HEK293 (cell line): ENCODE results near the gene RPL19.

Experiments
- CTCF ChIA-PET: fragments of 350-600 bp; formaldehyde crosslinking; extraction: SDS; loops from one replicate; lab custom pipeline; 2021; ENCODE audit warnings: antibody characterized with exemption; lab: Yijun Ruan, JAX
- POLR2A ChIA-PET: fragments of 300-600 bp; formaldehyde crosslinking; extraction: SDS; loops from one replicate; lab custom pipeline; 2020; ENCODE audit warnings: antibody characterized with exemption, inconsistent platforms; lab: Yijun Ruan, JAX
- H3K27ac ChIP-seq: fragments of 200-500 bp; sonication (Bioruptor generic); 2 replicates; pipeline ENCODE4 v1.5.1; 2014; ENCODE audit warnings: low read depth, low read length, control low read depth, inconsistent platforms; ENCODE audit errors: extremely low read depth
- H3K36me3 ChIP-seq, 2 experiments: fragments of 200-500 bp in 1 of 2; sonication (Bioruptor generic) in 1 of 2; 1 replicate in 1 of 2; 2 replicates in 1 of 2; pipeline ENCODE4 v1.5.1; 2014 to 2017; ENCODE audit warnings: inconsistent platforms in 2 of 2, low read length in 2 of 2; ENCODE audit not compliant: control insufficient read depth in 2 of 2, insufficient read depth in 1 of 2
- H3K4me1 ChIP-seq: fragments of 200-500 bp; sonication (Bioruptor generic); 2 replicates; pipeline ENCODE4 v1.5.1; 2014; ENCODE audit warnings: mild to moderate bottlenecking, low read length, inconsistent platforms; ENCODE audit not compliant: control insufficient read depth, insufficient read depth
- H3K4me3 ChIP-seq: 2 replicates; pipeline ENCODE4 v1.5.1; 2011; ENCODE audit warnings: low read depth, mild to moderate bottlenecking, control low read depth, low read length, moderate library complexity
- H3K9me3 ChIP-seq: fragments of 200-500 bp; sonication (Bioruptor generic); 2 replicates; pipeline ENCODE4 v1.5.1; 2014; ENCODE audit warnings: low read depth, low read length, inconsistent platforms; ENCODE audit not compliant: control insufficient read depth, insufficient read depth
- HOXC10 ChIP-seq: sonication (generic); formaldehyde crosslinking; IDR thresholded peaks from 2 replicates; pipeline ENCODE4 v1.8.1; 2023; ENCODE audit warnings: mild to moderate bottlenecking, missing genetic modification reagents
- HOXD13 ChIP-seq: sonication (generic); formaldehyde crosslinking; IDR thresholded peaks from 2 replicates; pipeline ENCODE4 v1.8.0; 2022; ENCODE audit warnings: missing genetic modification reagents, borderline replicate concordance
- KLF1 ChIP-seq: fragments of 450-650 bp; formaldehyde crosslinking; IDR thresholded peaks from 2 replicates; pipeline ENCODE4 v1.5.1; 2016; ENCODE audit warnings: missing biosample characterization, missing genetic modification characterization
- KLF10 ChIP-seq: fragments of 450-650 bp; IDR thresholded peaks from 2 replicates; pipeline ENCODE4 v1.5.1; 2018; ENCODE audit warnings: missing biosample characterization, mild to moderate bottlenecking, missing genetic modification characterization
- KLF9 ChIP-seq: fragments of 450-650 bp; formaldehyde crosslinking; IDR thresholded peaks from 2 replicates; pipeline ENCODE4 v1.5.1; 2016; ENCODE audit warnings: missing biosample characterization, missing genetic modification characterization, low read depth
- MYNN ChIP-seq: fragments of 450-650 bp; formaldehyde crosslinking; IDR thresholded peaks from 2 replicates; pipeline ENCODE4 v1.5.1; 2016; ENCODE audit warnings: missing biosample characterization, missing genetic modification characterization, borderline replicate concordance
- OSR2 ChIP-seq: fragments of 450-650 bp; formaldehyde crosslinking; IDR thresholded peaks from 2 replicates; pipeline ENCODE4 v1.5.1; 2016; ENCODE audit warnings: missing biosample characterization, missing genetic modification characterization
- OVOL3 ChIP-seq: fragments of 450-650 bp; formaldehyde crosslinking; IDR thresholded peaks from 2 replicates; pipeline ENCODE4 v1.5.1; 2016; ENCODE audit warnings: missing biosample characterization, missing genetic modification characterization
- SP7 ChIP-seq: fragments of 450-650 bp; formaldehyde crosslinking; IDR thresholded peaks from 2 replicates; pipeline ENCODE4 v1.5.1; 2016; ENCODE audit warnings: missing biosample characterization, missing genetic modification characterization
- ZBTB8A ChIP-seq: fragments of 450-650 bp; formaldehyde crosslinking; IDR thresholded peaks from 2 replicates; pipeline ENCODE4 v1.5.1; 2016; ENCODE audit warnings: missing biosample characterization, missing genetic modification characterization
- ZNF132 ChIP-seq: fragments of 450-650 bp; formaldehyde crosslinking; IDR thresholded peaks from 2 replicates; pipeline ENCODE4 v1.5.1; 2017; ENCODE audit warnings: missing biosample characterization, missing genetic modification characterization, borderline replicate concordance
- ZNF184 ChIP-seq: fragments of 450-650 bp; IDR thresholded peaks from 2 replicates; pipeline ENCODE4 v1.5.1; 2018; ENCODE audit warnings: missing biosample characterization, mild to moderate bottlenecking, missing genetic modification characterization
- ZNF23 ChIP-seq: fragments of 450-650 bp; formaldehyde crosslinking; IDR thresholded peaks from 2 replicates; pipeline ENCODE4 v1.5.1; 2016; ENCODE audit warnings: missing biosample characterization, missing genetic modification characterization, borderline replicate concordance
- ZNF24 ChIP-seq: fragments of 450-650 bp; formaldehyde crosslinking; IDR thresholded peaks from 2 replicates; pipeline ENCODE4 v1.5.1; 2016; ENCODE audit warnings: missing biosample characterization, missing genetic modification characterization
- ZNF311 ChIP-seq: fragments of 450-650 bp; formaldehyde crosslinking; IDR thresholded peaks from 2 replicates; pipeline ENCODE4 v1.5.1; 2017; ENCODE audit warnings: missing biosample characterization, missing genetic modification characterization, borderline replicate concordance
- ZNF335 ChIP-seq: fragments of 450-650 bp; formaldehyde crosslinking; conservative IDR thresholded peaks from 2 replicates; pipeline ENCODE4 v1.5.1; 2016; ENCODE audit warnings: missing biosample characterization, missing genetic modification characterization
- ZNF366 ChIP-seq: fragments of 450-650 bp; formaldehyde crosslinking; conservative IDR thresholded peaks from 2 replicates; pipeline ENCODE4 v1.5.1; 2016; ENCODE audit warnings: missing biosample characterization, missing genetic modification characterization
- TF ChIP-seq, protein P1 (sequence below): fragments of 450-650 bp; formaldehyde crosslinking; IDR thresholded peaks from 2 replicates; pipeline ENCODE4 v1.5.1; 2016; ENCODE audit warnings: missing biosample characterization, missing genetic modification characterization
- TF ChIP-seq, protein P2 (sequence below): fragments of 450-650 bp; formaldehyde crosslinking; IDR thresholded peaks from 2 replicates; pipeline ENCODE4 v1.5.1; 2017; ENCODE audit warnings: missing biosample characterization, missing genetic modification characterization
- TF ChIP-seq, protein P3 (sequence below): fragments of 450-650 bp; formaldehyde crosslinking; IDR thresholded peaks from 2 replicates; pipeline ENCODE4 v1.5.1; 2016; ENCODE audit warnings: missing biosample characterization, missing genetic modification characterization
- TF ChIP-seq, protein P4 (sequence below): fragments of 450-650 bp; formaldehyde crosslinking; IDR thresholded peaks from 2 replicates; pipeline ENCODE4 v1.5.1; 2016; ENCODE audit warnings: missing biosample characterization, missing genetic modification characterization, borderline replicate concordance
- TF ChIP-seq, protein P5 (sequence below): fragments of 450-650 bp; formaldehyde crosslinking; IDR thresholded peaks from 2 replicates; pipeline ENCODE4 v1.5.1; 2016; ENCODE audit warnings: missing biosample characterization, missing genetic modification characterization

RPL19 gene

DNA sequence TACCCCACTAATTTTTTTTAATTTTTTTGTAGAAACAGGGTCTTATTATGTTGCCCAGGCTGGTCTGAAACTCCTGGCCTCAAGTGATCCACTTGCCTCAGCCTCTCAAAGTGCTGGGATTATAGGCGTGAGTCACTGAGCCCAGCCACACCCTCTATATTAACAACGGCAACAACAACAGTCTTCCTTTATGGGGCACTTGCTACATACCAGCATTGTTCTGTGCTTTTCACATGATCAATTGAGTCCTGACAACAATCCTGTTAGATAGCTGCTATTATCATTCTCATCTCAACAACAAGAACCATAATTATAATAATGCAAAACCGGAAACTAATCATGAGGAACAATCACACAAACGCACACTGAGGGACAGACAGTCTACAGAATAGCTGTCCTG, 21.5 kb upstream of the RPL19 start:
- Histone ChIP-seq H3K4me3 (no peak overlapping the region), H3K9me3 (no peaks in the 10 kb centered on the region), H3K4me1 (0 out of 2 replicates have a peak, but pooled peaks cover 7% of the 10 kb centered on the region), H3K36me3 (peaks cover 35 to 55% of the 10 kb centered on the region in 2 experiments), H3K27ac (no peak overlapping the region)
- ChIA-PET CTCF (interaction anchor here (0.5 to 6.8 kb wide), 7 partner anchors 8 to 195 kb away, joined by 3 to 183 read pairs (median 6); partner anchors contain the start of gene ARL5C), POLR2A (interaction anchor here (0.6 kb wide), 2 partner anchors 20 to 66 kb away, joined by 3 to 5 read pairs; no protein-coding TSS in a partner anchor)
- no peak for TF ChIP-seq HOXC10 (CRISPR knock-in tag)
- TF ChIP-seq, protein P1, sequence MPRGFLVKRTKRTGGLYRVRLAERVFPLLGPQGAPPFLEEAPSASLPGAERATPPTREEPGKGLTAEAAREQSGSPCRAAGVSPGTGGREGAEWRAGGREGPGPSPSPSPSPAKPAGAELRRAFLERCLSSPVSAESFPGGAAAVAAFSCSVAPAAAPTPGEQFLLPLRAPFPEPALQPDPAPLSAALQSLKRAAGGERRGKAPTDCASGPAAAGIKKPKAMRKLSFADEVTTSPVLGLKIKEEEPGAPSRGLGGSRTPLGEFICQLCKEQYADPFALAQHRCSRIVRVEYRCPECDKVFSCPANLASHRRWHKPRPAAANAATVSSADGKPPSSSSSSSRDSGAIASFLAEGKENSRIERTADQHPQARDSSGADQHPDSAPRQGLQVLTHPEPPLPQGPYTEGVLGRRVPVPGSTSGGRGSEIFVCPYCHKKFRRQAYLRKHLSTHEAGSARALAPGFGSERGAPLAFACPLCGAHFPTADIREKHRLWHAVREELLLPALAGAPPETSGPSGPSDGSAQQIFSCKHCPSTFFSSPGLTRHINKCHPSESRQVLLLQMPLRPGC (tag by site-specific recombination): 0 out of 2 replicates have a peak, but pooled peaks have one; percentile 54
- TF ChIP-seq ZBTB8A (tag by site-specific recombination): no peak
- TF ChIP-seq ZNF23 (tag by site-specific recombination): no peak
- TF ChIP-seq, protein P2, sequence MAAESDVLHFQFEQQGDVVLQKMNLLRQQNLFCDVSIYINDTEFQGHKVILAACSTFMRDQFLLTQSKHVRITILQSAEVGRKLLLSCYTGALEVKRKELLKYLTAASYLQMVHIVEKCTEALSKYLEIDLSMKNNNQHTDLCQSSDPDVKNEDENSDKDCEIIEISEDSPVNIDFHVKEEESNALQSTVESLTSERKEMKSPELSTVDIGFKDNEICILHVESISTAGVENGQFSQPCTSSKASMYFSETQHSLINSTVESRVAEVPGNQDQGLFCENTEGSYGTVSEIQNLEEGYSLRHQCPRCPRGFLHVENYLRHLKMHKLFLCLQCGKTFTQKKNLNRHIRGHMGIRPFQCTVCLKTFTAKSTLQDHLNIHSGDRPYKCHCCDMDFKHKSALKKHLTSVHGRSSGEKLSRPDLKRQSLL (tag by site-specific recombination): no peak
- no peak for TF ChIP-seq HOXD13 (CRISPR knock-in tag)
- no peak for TF ChIP-seq SP7 (tag by site-specific recombination)
- TF ChIP-seq ZNF184 (tag by site-specific recombination): 0 out of 2 replicates have a peak, but pooled peaks have one; percentile 47
- peak; percentile 78 for TF ChIP-seq KLF10
- peak; percentile 97 for TF ChIP-seq KLF1 (tag by site-specific recombination)
- TF ChIP-seq MYNN (tag by site-specific recombination): no peak
- TF ChIP-seq, protein P3, sequence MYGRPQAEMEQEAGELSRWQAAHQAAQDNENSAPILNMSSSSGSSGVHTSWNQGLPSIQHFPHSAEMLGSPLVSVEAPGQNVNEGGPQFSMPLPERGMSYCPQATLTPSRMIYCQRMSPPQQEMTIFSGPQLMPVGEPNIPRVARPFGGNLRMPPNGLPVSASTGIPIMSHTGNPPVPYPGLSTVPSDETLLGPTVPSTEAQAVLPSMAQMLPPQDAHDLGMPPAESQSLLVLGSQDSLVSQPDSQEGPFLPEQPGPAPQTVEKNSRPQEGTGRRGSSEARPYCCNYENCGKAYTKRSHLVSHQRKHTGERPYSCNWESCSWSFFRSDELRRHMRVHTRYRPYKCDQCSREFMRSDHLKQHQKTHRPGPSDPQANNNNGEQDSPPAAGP (tag by site-specific recombination): peak; percentile 63; the same call in 1 of the 2 replicates
- TF ChIP-seq, protein P4, sequence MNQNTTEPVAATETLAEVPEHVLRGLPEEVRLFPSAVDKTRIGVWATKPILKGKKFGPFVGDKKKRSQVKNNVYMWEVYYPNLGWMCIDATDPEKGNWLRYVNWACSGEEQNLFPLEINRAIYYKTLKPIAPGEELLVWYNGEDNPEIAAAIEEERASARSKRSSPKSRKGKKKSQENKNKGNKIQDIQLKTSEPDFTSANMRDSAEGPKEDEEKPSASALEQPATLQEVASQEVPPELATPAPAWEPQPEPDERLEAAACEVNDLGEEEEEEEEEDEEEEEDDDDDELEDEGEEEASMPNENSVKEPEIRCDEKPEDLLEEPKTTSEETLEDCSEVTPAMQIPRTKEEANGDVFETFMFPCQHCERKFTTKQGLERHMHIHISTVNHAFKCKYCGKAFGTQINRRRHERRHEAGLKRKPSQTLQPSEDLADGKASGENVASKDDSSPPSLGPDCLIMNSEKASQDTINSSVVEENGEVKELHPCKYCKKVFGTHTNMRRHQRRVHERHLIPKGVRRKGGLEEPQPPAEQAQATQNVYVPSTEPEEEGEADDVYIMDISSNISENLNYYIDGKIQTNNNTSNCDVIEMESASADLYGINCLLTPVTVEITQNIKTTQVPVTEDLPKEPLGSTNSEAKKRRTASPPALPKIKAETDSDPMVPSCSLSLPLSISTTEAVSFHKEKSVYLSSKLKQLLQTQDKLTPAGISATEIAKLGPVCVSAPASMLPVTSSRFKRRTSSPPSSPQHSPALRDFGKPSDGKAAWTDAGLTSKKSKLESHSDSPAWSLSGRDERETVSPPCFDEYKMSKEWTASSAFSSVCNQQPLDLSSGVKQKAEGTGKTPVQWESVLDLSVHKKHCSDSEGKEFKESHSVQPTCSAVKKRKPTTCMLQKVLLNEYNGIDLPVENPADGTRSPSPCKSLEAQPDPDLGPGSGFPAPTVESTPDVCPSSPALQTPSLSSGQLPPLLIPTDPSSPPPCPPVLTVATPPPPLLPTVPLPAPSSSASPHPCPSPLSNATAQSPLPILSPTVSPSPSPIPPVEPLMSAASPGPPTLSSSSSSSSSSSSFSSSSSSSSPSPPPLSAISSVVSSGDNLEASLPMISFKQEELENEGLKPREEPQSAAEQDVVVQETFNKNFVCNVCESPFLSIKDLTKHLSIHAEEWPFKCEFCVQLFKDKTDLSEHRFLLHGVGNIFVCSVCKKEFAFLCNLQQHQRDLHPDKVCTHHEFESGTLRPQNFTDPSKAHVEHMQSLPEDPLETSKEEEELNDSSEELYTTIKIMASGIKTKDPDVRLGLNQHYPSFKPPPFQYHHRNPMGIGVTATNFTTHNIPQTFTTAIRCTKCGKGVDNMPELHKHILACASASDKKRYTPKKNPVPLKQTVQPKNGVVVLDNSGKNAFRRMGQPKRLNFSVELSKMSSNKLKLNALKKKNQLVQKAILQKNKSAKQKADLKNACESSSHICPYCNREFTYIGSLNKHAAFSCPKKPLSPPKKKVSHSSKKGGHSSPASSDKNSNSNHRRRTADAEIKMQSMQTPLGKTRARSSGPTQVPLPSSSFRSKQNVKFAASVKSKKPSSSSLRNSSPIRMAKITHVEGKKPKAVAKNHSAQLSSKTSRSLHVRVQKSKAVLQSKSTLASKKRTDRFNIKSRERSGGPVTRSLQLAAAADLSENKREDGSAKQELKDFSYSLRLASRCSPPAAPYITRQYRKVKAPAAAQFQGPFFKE (tag by site-specific recombination): no peak
- peak; percentile 76 for TF ChIP-seq ZNF335
- TF ChIP-seq ZNF24 (tag by site-specific recombination): no peak
- TF ChIP-seq OSR2 (tag by site-specific recombination): no peak
- peak; percentile 82 for TF ChIP-seq KLF9 (tag by site-specific recombination)
- no peak for TF ChIP-seq ZNF132 (tag by site-specific recombination)
- TF ChIP-seq, protein P5, sequence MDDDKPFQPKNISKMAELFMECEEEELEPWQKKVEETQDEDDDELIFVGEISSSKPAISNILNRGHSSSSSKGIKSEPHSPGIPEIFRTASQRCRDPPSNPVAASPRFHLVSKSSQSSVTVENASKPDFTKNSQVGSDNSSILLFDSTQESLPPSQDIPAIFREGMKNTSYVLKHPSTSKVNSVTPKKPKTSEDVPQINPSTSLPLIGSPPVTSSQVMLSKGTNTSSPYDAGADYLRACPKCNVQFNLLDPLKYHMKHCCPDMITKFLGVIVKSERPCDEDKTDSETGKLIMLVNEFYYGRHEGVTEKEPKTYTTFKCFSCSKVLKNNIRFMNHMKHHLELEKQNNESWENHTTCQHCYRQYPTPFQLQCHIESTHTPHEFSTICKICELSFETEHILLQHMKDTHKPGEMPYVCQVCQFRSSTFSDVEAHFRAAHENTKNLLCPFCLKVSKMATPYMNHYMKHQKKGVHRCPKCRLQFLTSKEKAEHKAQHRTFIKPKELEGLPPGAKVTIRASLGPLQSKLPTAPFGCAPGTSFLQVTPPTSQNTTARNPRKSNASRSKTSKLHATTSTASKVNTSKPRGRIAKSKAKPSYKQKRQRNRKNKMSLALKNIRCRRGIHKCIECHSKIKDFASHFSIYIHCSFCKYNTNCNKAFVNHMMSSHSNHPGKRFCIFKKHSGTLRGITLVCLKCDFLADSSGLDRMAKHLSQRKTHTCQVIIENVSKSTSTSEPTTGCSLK (tag by site-specific recombination): no peak
- no peak for TF ChIP-seq ZNF311
- no peak for TF ChIP-seq OVOL3
- no peak for TF ChIP-seq ZNF366
